DOHH2 (cell line): ENCODE data around the gene PYDC1.

Experiments
- H3F3A ChIP-seq: fragments of 200-600 bp; sonication (generic), shearing (Covaris generic); 2 replicates; pipeline ENCODE4 v1.6.0; 2016; ENCODE audit warnings: antibody characterized with exemption, mild to moderate bottlenecking; ENCODE audit not compliant: control insufficient read depth, insufficient read depth
- H3K27ac ChIP-seq: fragments of 200-600 bp; sonication (generic); 2 replicates; pipeline ENCODE4 v1.5.1; 2014; ENCODE audit warnings: low read depth, mild to moderate bottlenecking, low read length, moderate library complexity
- H3K27me3 ChIP-seq: fragments of 200-600 bp; sonication (generic); 2 replicates; pipeline ENCODE4 v1.6.1; 2014; ENCODE audit warnings: mild to moderate bottlenecking, low read length, mixed read lengths; ENCODE audit not compliant: control insufficient read depth
- H3K36me3 ChIP-seq: fragments of 200-600 bp; sonication (generic); 2 replicates; pipeline ENCODE4 v1.6.1; 2014; ENCODE audit warnings: mild to moderate bottlenecking, low read length, moderate library complexity, mixed read lengths; ENCODE audit not compliant: control insufficient read depth
- H3K4me1 ChIP-seq: fragments of 200-600 bp; sonication (generic); 2 replicates; pipeline ENCODE4 v1.6.1; 2014; ENCODE audit warnings: mild to moderate bottlenecking, low read length, mixed read lengths; ENCODE audit not compliant: control insufficient read depth
- H3K4me2 ChIP-seq: fragments of 200-600 bp; sonication (generic); 2 replicates; pipeline ENCODE4 v1.6.0; 2014; ENCODE audit warnings: mild to moderate bottlenecking, low read length, moderate library complexity
- H3K4me3 ChIP-seq: fragments of 200-600 bp; sonication (generic); 2 replicates; pipeline ENCODE4 v1.5.1; 2014; ENCODE audit warnings: mild to moderate bottlenecking, low read length, mixed read lengths
- H3K79me2 ChIP-seq: fragments of 200-600 bp; sonication (generic); 2 replicates; pipeline ENCODE4 v1.6.1; 2014; ENCODE audit warnings: mild to moderate bottlenecking, low read length, mixed read lengths; ENCODE audit not compliant: control insufficient read depth
- H3K9me2 ChIP-seq: fragments of 200-600 bp; sonication (generic); replicated peaks from 2 replicates; pipeline ENCODE4 v1.6.1; 2014; ENCODE audit warnings: mild to moderate bottlenecking, low read length, mixed read lengths; ENCODE audit not compliant: control insufficient read depth
- H3K9me3 ChIP-seq: fragments of 200-600 bp; sonication (generic); 2 replicates; pipeline ENCODE4 v1.6.1; 2014; ENCODE audit warnings: antibody characterized with exemption, low read length, mixed read lengths; ENCODE audit not compliant: control insufficient read depth, insufficient read depth
- H4K20me1 ChIP-seq: fragments of 200-600 bp; sonication (generic); 2 replicates; pipeline ENCODE4 v1.6.0; 2014; ENCODE audit warnings: low read depth, mild to moderate bottlenecking, antibody characterized with exemption, low read length, moderate library complexity; ENCODE audit not compliant: control insufficient read depth, insufficient read depth
- CTCF ChIP-seq: fragments of 200-600 bp; sonication (generic); IDR thresholded peaks from one replicate; pipeline ENCODE4 v1.5.1; 2014; ENCODE audit warnings: antibody characterized with exemption, mild to moderate bottlenecking, low read depth, low read length; ENCODE audit not compliant: poor library complexity, severe bottlenecking
- EZH2phosphoT487 ChIP-seq: fragments of 200-600 bp; sonication (generic); IDR thresholded peaks from 2 replicates; pipeline ENCODE4 v1.6.1; 2017; ENCODE audit warnings: borderline replicate concordance, mild to moderate bottlenecking, antibody characterized with exemption, low read length, moderate library complexity, mixed read lengths

PYDC1 gene

DNA sequence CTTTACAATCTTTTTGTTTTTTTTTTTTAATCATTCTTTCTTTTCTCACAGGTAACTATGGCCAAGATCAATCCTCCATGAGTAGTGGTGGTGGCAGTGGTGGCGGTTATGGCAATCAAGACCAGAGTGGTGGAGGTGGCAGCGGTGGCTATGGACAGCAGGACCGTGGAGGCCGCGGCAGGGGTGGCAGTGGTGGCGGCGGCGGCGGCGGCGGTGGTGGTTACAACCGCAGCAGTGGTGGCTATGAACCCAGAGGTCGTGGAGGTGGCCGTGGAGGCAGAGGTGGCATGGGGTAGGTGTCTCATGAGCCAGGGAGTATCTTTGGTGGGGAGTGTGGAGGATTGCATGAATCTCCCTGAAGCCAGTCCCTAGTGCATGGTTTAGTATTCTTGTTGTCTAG, 32.0 kb downstream of the PYDC1 start:
- H3K79me2 ChIP-seq, result peaks cover 99% of the 10 kb centered on the region
- TF ChIP-seq EZH2phosphoT487 (no peak), CTCF (no peak)
- H3K4me1 ChIP-seq, result peaks cover 19% of the 10 kb centered on the region
- peaks cover 99% of the 10 kb centered on the region for H3K36me3 ChIP-seq
- peaks cover 84% of the 10 kb centered on the region for H4K20me1 ChIP-seq
- H3K9me2 ChIP-seq, result no peaks in the 10 kb centered on the region
- H3K4me2 ChIP-seq, result no peak overlapping the region
- H3K4me3 ChIP-seq, result no peak overlapping the region
- H3K27ac ChIP-seq, result no peak overlapping the region
- no peaks in the 10 kb centered on the region for H3K9me3 ChIP-seq
- no peaks in the 10 kb centered on the region for H3K27me3 ChIP-seq
- H3F3A ChIP-seq, result peaks cover 54% of the 10 kb centered on the region

GRCh38 chr16:31183432-31184428, 33.2 kb downstream of the PYDC1 start:
- TF ChIP-seq CTCF (no peak), EZH2phosphoT487 (no peak)
- H3K27ac ChIP-seq, result no peak overlapping the region

DNA sequence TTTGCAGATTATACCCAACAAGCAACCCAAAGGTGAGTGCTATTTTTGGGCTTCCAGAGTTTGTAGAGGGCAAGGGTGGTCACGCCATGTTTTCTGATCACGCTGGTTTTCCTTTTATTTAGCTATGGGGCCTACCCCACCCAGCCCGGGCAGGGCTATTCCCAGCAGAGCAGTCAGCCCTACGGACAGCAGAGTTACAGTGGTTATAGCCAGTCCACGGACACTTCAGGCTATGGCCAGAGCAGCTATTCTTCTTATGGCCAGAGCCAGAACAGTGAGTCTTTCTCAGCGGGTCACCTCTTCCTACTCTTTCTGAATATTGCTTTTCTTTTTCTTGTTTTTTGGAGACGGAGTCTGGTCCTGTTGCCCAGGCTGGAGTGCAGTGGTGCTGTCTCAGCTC, 34.5 kb downstream of the PYDC1 start:
- Histone ChIP-seq H3K27ac (no peak overlapping the region), H4K20me1 (peaks cover 63% of the 10 kb centered on the region), H3K36me3 (peaks cover 77% of the 10 kb centered on the region)

More at GRCh38 chr16:31183432-31184428, 33.2 kb downstream of the PYDC1 start:
- H3K4me2 ChIP-seq, result 0 out of 2 replicates have a peak overlapping the region, but pooled peaks have one; percentile 99
- no peaks in the 10 kb centered on the region for H3K9me2 ChIP-seq
- H3F3A ChIP-seq, result peaks cover 52% of the 10 kb centered on the region
- peaks cover 91% of the 10 kb centered on the region for H3K36me3 ChIP-seq
- no peaks in the 10 kb centered on the region for H3K9me3 ChIP-seq
- H3K79me2 ChIP-seq, result peaks cover 98% of the 10 kb centered on the region
- peaks cover 25% of the 10 kb centered on the region for H3K4me1 ChIP-seq
- no peaks in the 10 kb centered on the region for H3K27me3 ChIP-seq
- H4K20me1 ChIP-seq, result peaks cover 76% of the 10 kb centered on the region
- H3K4me3 ChIP-seq, result no peak overlapping the region

More for the DNA sequence above, 34.5 kb downstream of the PYDC1 start:
- Histone ChIP-seq H3F3A (peaks cover 55% of the 10 kb centered on the region), H3K4me2 (peak overlapping the region; percentile 99), H3K9me3 (no peaks in the 10 kb centered on the region), H3K9me2 (no peaks in the 10 kb centered on the region), H3K27me3 (no peaks in the 10 kb centered on the region), H3K4me1 (peaks cover 38% of the 10 kb centered on the region), H3K4me3 (peak overlapping the region; percentile 98), H3K79me2 (peaks cover 88% of the 10 kb centered on the region)
- no peak for TF ChIP-seq CTCF
- TF ChIP-seq EZH2phosphoT487, result no peak
